HCT116 (cell line): ENCODE results near the gene TELO2. TPM values are rescaled to one million over a fixed set of nuclear protein-coding genes. Genes with fewer than 3 reads are reported as not detected.

Experiments used
- ATAC-seq: fragments of 200-7000 bp; cut with Tn5 transposase; 2 replicates; pipeline ENCODE4 v1.9.1; 2020; ENCODE audit warnings: mild to moderate bottlenecking, moderate library complexity
- BruUV-seq: library from RNA; stranded (reverse); fragments of 400-500 nt; replicated peaks from 2 replicates; lab custom pipeline; 2021; lab: Mats Ljungman, UMichigan
- CTCF ChIA-PET: fragments of 300-600 bp; sonication (Branson Sonifier 250); formaldehyde crosslinking; loops from one replicate; lab custom pipeline; 2021; ENCODE audit warnings: antibody characterized with exemption; lab: Charles Lee
- POLR2A ChIA-PET: fragments of 300-600, 350-600 bp; sonication (Branson Sonifier 250); formaldehyde crosslinking; loops from one replicate; lab custom pipeline; 2021; ENCODE audit warnings: antibody characterized with exemption; lab: Charles Lee
- RAD21 ChIA-PET, 2 experiments: fragments of 300-600 bp; sonication (Branson Sonifier 250); formaldehyde crosslinking; loops; one replicate each; lab custom pipeline; 2023; ENCODE audit warnings: low total read pairs in 2 of 2; ENCODE audit not compliant: uncharacterized antibody in 2 of 2, unreplicated experiment in 2 of 2, low non-redundant PET in 1 of 2; lab: Charles Lee
- DNase-seq: peaks from one replicate; pipeline ENCODE4 v3.0.0-alpha.2; 2010; ENCODE audit warnings: low read depth, low spot score
- H2AFZ ChIP-seq: fragments of 200-600 bp; shearing (Covaris generic), sonication (generic); 2 replicates; pipeline ENCODE4 v1.6.1; 2017; ENCODE audit warnings: low read depth, mixed run types, mixed read lengths, antibody characterized with exemption, low read length; ENCODE audit not compliant: poor library complexity, severe bottlenecking
- H3K27ac ChIP-seq: 2 replicates; pipeline ENCODE4 v1.5.1; 2012; ENCODE audit warnings: low read depth, low read length
- H3K27me3 ChIP-seq: fragments of 200-600 bp; sonication (generic); 2 replicates; pipeline ENCODE4 v1.6.1; 2016; ENCODE audit warnings: mixed run types, low read length, mixed read lengths; ENCODE audit not compliant: insufficient read depth
- H3K36me3 ChIP-seq, 2 experiments: fragments of 200-500 bp in 1 of 2; fragments of 200-600 bp in 1 of 2; sonication (Bioruptor generic) in 1 of 2; sonication (generic) in 1 of 2; 2 replicates each; pipeline versions ENCODE4 v1.5.1 to v1.6.1; 2014 to 2016; ENCODE audit warnings: low read length in 2 of 2, inconsistent platforms in 1 of 2, mixed read lengths in 1 of 2, mixed run types in 1 of 2; ENCODE audit not compliant: insufficient read depth in 2 of 2, control insufficient read depth in 1 of 2
- H3K4me1 ChIP-seq, 2 experiments: fragments of 200-600 bp in 1 of 2; sonication (generic) in 1 of 2; 2 replicates each; pipeline versions ENCODE4 v1.5.1 to v1.6.1; 2012 to 2017; ENCODE audit warnings: low read length in 2 of 2, inconsistent platforms in 1 of 2, mild to moderate bottlenecking in 1 of 2, mixed read lengths in 1 of 2, mixed run types in 1 of 2, moderate library complexity in 1 of 2; ENCODE audit not compliant: insufficient read depth in 2 of 2, control insufficient read depth in 1 of 2
- H3K4me2 ChIP-seq: fragments of 200-600 bp; sonication (generic); 2 replicates; pipeline ENCODE4 v1.6.1; 2017; ENCODE audit warnings: mixed run types, low read length, mixed read lengths
- H3K4me3 ChIP-seq, 2 experiments: fragments of 200-600 bp in 1 of 2; sonication (generic) in 1 of 2; replicated peaks in 1 of 2; 2 replicates each; pipeline ENCODE4 v1.5.1; 2011 to 2016; ENCODE audit warnings: low read length in 2 of 2, control low read depth in 1 of 2, low read depth in 1 of 2, mild to moderate bottlenecking in 1 of 2, mixed read lengths in 1 of 2, mixed run types in 1 of 2
- H3K79me2 ChIP-seq: fragments of 200-600 bp; sonication (generic); 2 replicates; pipeline ENCODE4 v1.6.1; 2017; ENCODE audit warnings: mild to moderate bottlenecking, mixed run types, low read length, moderate library complexity, mixed read lengths; ENCODE audit not compliant: insufficient read depth
- H3K9ac ChIP-seq: fragments of 200-600 bp; sonication (generic); 2 replicates; pipeline ENCODE4 v1.6.1; 2016; ENCODE audit warnings: low read length, mixed read lengths
- H3K9me2 ChIP-seq: fragments of 200-600 bp; sonication (generic), shearing (Covaris generic); 2 replicates; pipeline ENCODE4 v1.6.1; 2017; ENCODE audit warnings: mixed run types, mild to moderate bottlenecking, moderate library complexity; ENCODE audit not compliant: insufficient read depth
- H3K9me3 ChIP-seq, 2 experiments: fragments of 200-500 bp in 1 of 2; fragments of 200-600 bp in 1 of 2; sonication (Bioruptor generic) in 1 of 2; sonication (generic) in 1 of 2; 2 replicates each; pipeline ENCODE4 v1.6.1; 2014 to 2017; ENCODE audit warnings: low read length in 2 of 2, mixed read lengths in 2 of 2, inconsistent platforms in 1 of 2, low read depth in 1 of 2, mild to moderate bottlenecking in 1 of 2, mixed run types in 1 of 2, moderate library complexity in 1 of 2; ENCODE audit not compliant: control insufficient read depth in 1 of 2, insufficient read depth in 1 of 2
- H4K20me1 ChIP-seq: fragments of 200-600 bp; sonication (generic), shearing (Covaris generic); 2 replicates; pipeline ENCODE4 v1.6.1; 2017; ENCODE audit warnings: mixed run types, mild to moderate bottlenecking, moderate library complexity; ENCODE audit not compliant: insufficient read depth
- CEBPB ChIP-seq: IDR thresholded peaks from 2 replicates; pipeline ENCODE4 v1.6.1; 2012; ENCODE audit warnings: low read depth
- EGR1 ChIP-seq: IDR thresholded peaks from 2 replicates; pipeline ENCODE4 v1.6.1; 2012; ENCODE audit warnings: low read depth
- JUND ChIP-seq: IDR thresholded peaks from 2 replicates; pipeline ENCODE4 v1.6.1; 2012
- RAD21 ChIP-seq: IDR thresholded peaks from 2 replicates; pipeline ENCODE4 v1.6.1; 2012; ENCODE audit warnings: low read depth, mild to moderate bottlenecking
- SIN3A ChIP-seq: IDR thresholded peaks from 2 replicates; pipeline ENCODE4 v1.6.1; 2012; ENCODE audit warnings: low read depth
- SP1 ChIP-seq: IDR thresholded peaks from 2 replicates; pipeline ENCODE4 v1.6.1; 2012; ENCODE audit warnings: low read depth
- SRF ChIP-seq: IDR thresholded peaks from 2 replicates; pipeline ENCODE4 v1.6.1; 2012; ENCODE audit warnings: low read depth
- TCF7L2 ChIP-seq: IDR thresholded peaks from 2 replicates; pipeline ENCODE4 v1.7.0; 2011; ENCODE audit warnings: borderline replicate concordance, inconsistent platforms; ENCODE audit not compliant: insufficient read depth, insufficient read length; ENCODE audit errors: extremely low read depth
- ZFX ChIP-seq: fragments of 450-650 bp; IDR thresholded peaks from 2 replicates; pipeline ENCODE4 v1.6.1; 2017
- intact Hi-C: fragments of 100-400 bp; cut with micrococcal nuclease; formaldehyde crosslinking; loops from 2 replicates; pipeline ENCODE4 v1.10.0; 2022
- total RNA-seq: library from RNA; stranded (reverse); gene quantifications from one replicate; pipeline ENCODE4 v1.2.1, GENCODE V29; 2021; ENCODE audit not compliant: unreplicated experiment
- TF ChIP-seq, protein P1 (sequence below): IDR thresholded peaks from 2 replicates; pipeline ENCODE4 v1.6.1; 2012
- TF ChIP-seq, protein P2 (sequence below), 3 experiments: fragments of 200-600 bp in 1 of 3; sonication (generic) in 1 of 3; IDR thresholded peaks in 2 of 3; conservative IDR thresholded peaks in 1 of 3; 2 replicates each; pipeline ENCODE4 v1.5.1; 2012 to 2017; ENCODE audit warnings: low read depth in 2 of 3, low read length in 2 of 3, antibody characterized with exemption in 1 of 3, borderline replicate concordance in 1 of 3, control low read depth in 1 of 3, mild to moderate bottlenecking in 1 of 3, mixed read lengths in 1 of 3, mixed run types in 1 of 3, moderate library complexity in 1 of 3; ENCODE audit not compliant: insufficient read depth in 1 of 3

TELO2 gene
- total RNA-seq, 1 experiment from 2014 or later, result 74.3 TPM

DNA sequence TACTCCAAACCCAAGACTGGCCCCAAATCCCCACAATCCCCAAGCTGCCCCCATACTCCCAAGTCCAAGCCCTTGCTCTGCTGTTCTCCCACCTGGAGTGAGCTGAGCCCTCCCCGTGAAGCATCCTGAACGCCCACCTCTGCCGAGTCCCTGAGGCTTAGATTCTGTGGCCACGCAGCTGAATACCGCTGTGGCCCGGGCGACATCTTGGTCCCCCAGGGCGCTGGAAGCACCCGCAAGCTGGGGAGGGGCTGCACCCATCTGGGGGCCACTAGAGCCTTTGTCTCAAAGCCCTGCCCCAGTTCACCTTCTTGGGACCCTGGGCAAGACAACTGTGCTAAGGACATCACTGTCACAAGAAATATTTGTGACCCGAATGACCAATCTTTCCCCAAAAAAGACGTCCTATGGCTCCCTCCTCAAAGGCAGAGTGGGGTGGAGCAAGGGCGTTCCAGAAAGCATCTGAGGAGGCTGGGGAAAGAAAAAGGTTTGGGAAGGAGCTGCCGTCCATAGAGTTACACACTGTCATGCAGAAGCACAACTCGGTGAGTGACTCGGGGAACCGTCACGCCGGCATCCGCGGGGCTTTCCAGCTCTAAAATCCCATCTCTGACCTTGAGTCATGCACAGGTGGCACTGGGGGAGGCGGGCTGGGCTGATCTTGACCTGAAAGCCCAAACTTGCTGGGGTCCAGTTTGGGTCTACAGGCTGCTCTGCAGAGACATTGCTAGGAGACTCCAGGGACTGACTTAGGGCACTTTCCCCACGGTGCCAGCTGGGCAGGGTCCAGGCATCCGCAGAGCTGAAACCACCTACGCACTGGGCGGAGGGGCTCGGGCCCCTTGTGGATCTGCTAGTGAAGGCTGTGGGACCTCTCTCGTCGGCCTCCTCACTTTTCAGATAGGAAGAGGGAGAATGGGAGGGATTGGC is 11.0 kb upstream of the TELO2 start:
- no peak for DNase-seq
- POLR2A ChIA-PET, result no interaction called here

More for the DNA sequence above, 11.0 kb upstream of the TELO2 start:
- Histone ChIP-seq H3K4me2 (no peak overlapping the region), H3K4me1 (no peaks in the 10 kb centered on the region; a peak in 1 of 4 replicates), H3K9me3 (no peaks in the 10 kb centered on the region), H3K9ac (no peak overlapping the region), H3K9me2 (no peaks in the 10 kb centered on the region), H4K20me1 (no peaks in the 10 kb centered on the region), H3K79me2 (no peaks in the 10 kb centered on the region), H3K27ac (no peak overlapping the region), H3K4me3 (no peak overlapping the region), H2AFZ (no peak overlapping the region), H3K36me3 (no peaks in the 10 kb centered on the region)
- intact Hi-C loops, result no loop called here
- RAD21 ChIA-PET, result no interaction called here
- CTCF ChIA-PET, result no interaction called here
- no peak for TF ChIP-seq SIN3A
- no peak for TF ChIP-seq EGR1
- TF ChIP-seq JUND, result no peak
- TF ChIP-seq, protein P1, sequence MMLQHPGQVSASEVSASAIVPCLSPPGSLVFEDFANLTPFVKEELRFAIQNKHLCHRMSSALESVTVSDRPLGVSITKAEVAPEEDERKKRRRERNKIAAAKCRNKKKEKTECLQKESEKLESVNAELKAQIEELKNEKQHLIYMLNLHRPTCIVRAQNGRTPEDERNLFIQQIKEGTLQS, result no peak
- TF ChIP-seq CEBPB, result no peak
- no peak for TF ChIP-seq RAD21
- no peak for TF ChIP-seq ZFX
- TF ChIP-seq SP1, result no peak
- TF ChIP-seq SRF, result no peak
- no peak for TF ChIP-seq TCF7L2
- TF ChIP-seq, protein P2, sequence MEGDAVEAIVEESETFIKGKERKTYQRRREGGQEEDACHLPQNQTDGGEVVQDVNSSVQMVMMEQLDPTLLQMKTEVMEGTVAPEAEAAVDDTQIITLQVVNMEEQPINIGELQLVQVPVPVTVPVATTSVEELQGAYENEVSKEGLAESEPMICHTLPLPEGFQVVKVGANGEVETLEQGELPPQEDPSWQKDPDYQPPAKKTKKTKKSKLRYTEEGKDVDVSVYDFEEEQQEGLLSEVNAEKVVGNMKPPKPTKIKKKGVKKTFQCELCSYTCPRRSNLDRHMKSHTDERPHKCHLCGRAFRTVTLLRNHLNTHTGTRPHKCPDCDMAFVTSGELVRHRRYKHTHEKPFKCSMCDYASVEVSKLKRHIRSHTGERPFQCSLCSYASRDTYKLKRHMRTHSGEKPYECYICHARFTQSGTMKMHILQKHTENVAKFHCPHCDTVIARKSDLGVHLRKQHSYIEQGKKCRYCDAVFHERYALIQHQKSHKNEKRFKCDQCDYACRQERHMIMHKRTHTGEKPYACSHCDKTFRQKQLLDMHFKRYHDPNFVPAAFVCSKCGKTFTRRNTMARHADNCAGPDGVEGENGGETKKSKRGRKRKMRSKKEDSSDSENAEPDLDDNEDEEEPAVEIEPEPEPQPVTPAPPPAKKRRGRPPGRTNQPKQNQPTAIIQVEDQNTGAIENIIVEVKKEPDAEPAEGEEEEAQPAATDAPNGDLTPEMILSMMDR (IDR thresholded peaks at IDR 0.05 in 2 of 3, conservative IDR thresholded peaks at IDR 0.05 in 1 of 3; ENCODE audit: borderline replicate concordance in 1 of 3, insufficient read depth in 1 of 3, low read depth in 2 of 3, low read length in 2 of 3), result no peak
- TF ChIP-seq, all 23 proteins: peak for 0
- H3K27me3 ChIP-seq, result no peaks in the 10 kb centered on the region
- BruUV-seq, result no TSS peak
- ATAC-seq, result no peak
